Nephron (organoid): ENCODE measurements around the gene WFDC5.

ENCODE experiments used
- H3K27ac Mint-ChIP-seq, 3 experiments: 2 replicates each; pipeline ENCODE4 v1.8.0; 2020; ENCODE audit warnings: mixed read lengths in 3 of 3, mild to moderate bottlenecking in 2 of 3, moderate library complexity in 1 of 3
- H3K27me3 Mint-ChIP-seq: 2 replicates; pipeline ENCODE4 v1.8.0; 2021; ENCODE audit warnings: low read depth, mild to moderate bottlenecking, moderate library complexity, mixed read lengths
- H3K36me3 Mint-ChIP-seq: 2 replicates; pipeline ENCODE4 v1.8.0; 2020; ENCODE audit warnings: low read depth, mixed read lengths
- H3K4me1 Mint-ChIP-seq: 2 replicates; pipeline ENCODE4 v1.8.0; 2020; ENCODE audit warnings: mixed read lengths
- H3K4me3 Mint-ChIP-seq, 3 experiments: 2 replicates each; pipeline ENCODE4 v1.8.0; 2020; ENCODE audit warnings: mild to moderate bottlenecking in 3 of 3, mixed read lengths in 3 of 3, moderate library complexity in 2 of 3
- H3K9me3 Mint-ChIP-seq: 2 replicates; pipeline ENCODE4 v1.8.0; 2020; ENCODE audit warnings: mixed read lengths
- CTCF ChIP-seq, 3 experiments: fragments of 200-600 bp; sonication (generic); IDR thresholded peaks; one replicate each; pipeline ENCODE4 v1.5.0; 2021; ENCODE audit warnings: antibody characterized with exemption in 3 of 3; ENCODE audit not compliant: unreplicated experiment in 3 of 3

The WFDC5 gene

GRCh38 chr20:45072066-45072465 is 42.9 kb downstream of the WFDC5 start:
- no peaks in the 10 kb centered on the region for H3K27me3 Mint-ChIP-seq
- H3K27ac Mint-ChIP-seq, result no peak overlapping the region
- peaks cover 23% of the 10 kb centered on the region for H3K36me3 Mint-ChIP-seq
- no peaks in the 10 kb centered on the region for H3K4me1 Mint-ChIP-seq
- no peaks in the 10 kb centered on the region for H3K9me3 Mint-ChIP-seq
- TF ChIP-seq CTCF (IDR thresholded peaks at IDR 0.05; ENCODE audit: unreplicated experiment in 3 of 3), result no peak
- no peak overlapping the region for H3K4me3 Mint-ChIP-seq

GRCh38 chr20:45070932-45071632 is 43.9 kb downstream of the WFDC5 start:
- Mint-ChIP-seq H3K36me3 (peaks cover 13% of the 10 kb centered on the region), H3K27ac (no peak overlapping the region), H3K9me3 (no peaks in the 10 kb centered on the region), H3K27me3 (no peaks in the 10 kb centered on the region), H3K4me1 (no peaks in the 10 kb centered on the region), H3K4me3 (no peak overlapping the region)
- TF ChIP-seq CTCF (IDR thresholded peaks at IDR 0.05; ENCODE audit: unreplicated experiment in 3 of 3), result no peak

GRCh38 chr20:45069261-45069660 is 45.7 kb downstream of the WFDC5 start:
- H3K4me1 Mint-ChIP-seq, result no peaks in the 10 kb centered on the region
- H3K27me3 Mint-ChIP-seq, result no peaks in the 10 kb centered on the region
- peaks cover 3% of the 10 kb centered on the region for H3K9me3 Mint-ChIP-seq
- H3K27ac Mint-ChIP-seq, result no peak overlapping the region
- no peak overlapping the region for H3K4me3 Mint-ChIP-seq
- TF ChIP-seq CTCF (IDR thresholded peaks at IDR 0.05; ENCODE audit: unreplicated experiment in 3 of 3), result no peak
- H3K36me3 Mint-ChIP-seq, result peaks cover 22% of the 10 kb centered on the region

- Mint-ChIP-seq H3K27ac (no peak overlapping the region), H3K36me3 (peaks cover 28% of the 10 kb centered on the region), H3K4me3 (no peak overlapping the region), H3K9me3 (peaks cover 7% of the 10 kb centered on the region), H3K4me1 (no peaks in the 10 kb centered on the region), H3K27me3 (no peaks in the 10 kb centered on the region)
- TF ChIP-seq CTCF (IDR thresholded peaks at IDR 0.05; ENCODE audit: unreplicated experiment in 3 of 3), result no peak
These were observed 47.4 kb downstream of the WFDC5 start for GRCh38 chr20:45067558-45067957.

- Mint-ChIP-seq H3K4me3 (no peak overlapping the region), H3K27ac (no peak overlapping the region), H3K9me3 (peaks cover 7% of the 10 kb centered on the region), H3K36me3 (peaks cover 28% of the 10 kb centered on the region), H3K27me3 (no peaks in the 10 kb centered on the region), H3K4me1 (no peaks in the 10 kb centered on the region)
- no peak for TF ChIP-seq CTCF (IDR thresholded peaks at IDR 0.05; ENCODE audit: unreplicated experiment in 3 of 3)
These were observed 47.9 kb downstream of the WFDC5 start for GRCh38 chr20:45067087-45067486.

- Mint-ChIP-seq H3K27ac (no peak overlapping the region), H3K4me1 (no peaks in the 10 kb centered on the region), H3K9me3 (peaks cover 7% of the 10 kb centered on the region), H3K36me3 (peaks cover 28% of the 10 kb centered on the region), H3K4me3 (no peak overlapping the region), H3K27me3 (no peaks in the 10 kb centered on the region)
- TF ChIP-seq CTCF (IDR thresholded peaks at IDR 0.05; ENCODE audit: unreplicated experiment in 3 of 3), result no peak
These were observed 48.6 kb downstream of the WFDC5 start for GRCh38 chr20:45066372-45066771.
